SK-N-SH treated with all-trans-retinoic acid at 6 μM for 48 hours (cell line): ENCODE data around the gene CACNA2D2.

ENCODE experiments used
- ATAC-seq: fragments of 200-7000 bp; cut with Tn5 transposase; 3 replicates; pipeline ENCODE4 v1.9.1; 2020; ENCODE audit warnings: mild to moderate bottlenecking, moderate library complexity
- ARNTL ChIP-seq: fragments of 450-650 bp; formaldehyde crosslinking; IDR thresholded peaks from 2 replicates; pipeline ENCODE4 v1.5.0; 2020; ENCODE audit warnings: low read depth, mild to moderate bottlenecking, moderate library complexity, borderline replicate concordance
- BACH2 ChIP-seq: fragments of 250-450 bp; sonication (Bioruptor Pico); IDR thresholded peaks from 2 replicates; pipeline ENCODE4 v1.9.0; 2021; ENCODE audit warnings: mild to moderate bottlenecking, borderline replicate concordance
- CREB5 ChIP-seq: fragments of 250-450 bp; sonication (Bioruptor Pico); IDR thresholded peaks from 2 replicates; pipeline ENCODE4 v1.5.1; 2020; ENCODE audit warnings: low read depth, mild to moderate bottlenecking, moderate library complexity
- CSDC2 ChIP-seq: fragments of 250-450 bp; sonication (Bioruptor Pico); IDR thresholded peaks from 2 replicates; pipeline ENCODE4 v1.5.0; 2020; ENCODE audit warnings: mild to moderate bottlenecking, moderate library complexity
- CSRNP3 ChIP-seq: fragments of 250-450 bp; sonication (Bioruptor Pico); IDR thresholded peaks from 2 replicates; pipeline ENCODE4 v1.5.1; 2021; ENCODE audit warnings: mild to moderate bottlenecking, moderate library complexity
- ESRRG ChIP-seq: fragments of 250-450 bp; sonication (Bioruptor Pico); IDR thresholded peaks from 2 replicates; pipeline ENCODE4 v1.6.1; 2021; ENCODE audit warnings: mild to moderate bottlenecking
- GLIS3 ChIP-seq: fragments of 250-450 bp; sonication (Bioruptor Pico); IDR thresholded peaks from 2 replicates; pipeline ENCODE4 v1.5.0; 2020; ENCODE audit warnings: mild to moderate bottlenecking, moderate library complexity
- ISL1 ChIP-seq: fragments of 250-450 bp; sonication (Bioruptor Pico); IDR thresholded peaks from 2 replicates; pipeline ENCODE4 v2.1.2; 2022; ENCODE audit warnings: mild to moderate bottlenecking, moderate library complexity
- OSR1 ChIP-seq: fragments of 250-450 bp; sonication (Bioruptor Pico); IDR thresholded peaks from 2 replicates; pipeline ENCODE4 v1.8.0; 2022; ENCODE audit warnings: moderate library complexity, mild to moderate bottlenecking, inconsistent platforms
- PATZ1 ChIP-seq: fragments of 250-450 bp; sonication (Bioruptor Pico); IDR thresholded peaks from 2 replicates; pipeline ENCODE4 v1.8.0; 2020; ENCODE audit warnings: mild to moderate bottlenecking, moderate library complexity, borderline replicate concordance
- PPARA ChIP-seq: fragments of 250-450 bp; sonication (Bioruptor Pico); IDR thresholded peaks from 2 replicates; pipeline ENCODE4 v1.5.0; 2020; ENCODE audit warnings: mild to moderate bottlenecking, borderline replicate concordance
- RARB ChIP-seq: fragments of 250-450 bp; sonication (Bioruptor Pico); IDR thresholded peaks from 2 replicates; pipeline ENCODE4 v1.8.0; 2021; ENCODE audit warnings: mild to moderate bottlenecking, moderate library complexity
- TCF4 ChIP-seq: fragments of 250-450 bp; sonication (Bioruptor Pico); IDR thresholded peaks from 2 replicates; pipeline ENCODE4 v1.8.0; 2021; ENCODE audit warnings: mild to moderate bottlenecking, moderate library complexity, borderline replicate concordance
- TOX ChIP-seq: fragments of 250-450 bp; sonication (Bioruptor Pico); IDR thresholded peaks from 2 replicates; pipeline ENCODE4 v1.8.0; 2021; ENCODE audit warnings: mild to moderate bottlenecking, moderate library complexity, borderline replicate concordance
- TSHZ2 ChIP-seq: fragments of 250-450 bp; sonication (Bioruptor Pico); IDR thresholded peaks from 2 replicates; pipeline ENCODE4 v1.5.0; 2020; ENCODE audit warnings: mild to moderate bottlenecking, moderate library complexity
- ZC3H10 ChIP-seq: fragments of 250-450 bp; sonication (Bioruptor Pico); IDR thresholded peaks from 2 replicates; pipeline ENCODE4 v1.5.1; 2021; ENCODE audit warnings: mild to moderate bottlenecking, moderate library complexity
- ZFP3 ChIP-seq: fragments of 250-450 bp; sonication (Bioruptor Pico); IDR thresholded peaks from 2 replicates; pipeline ENCODE4 v1.5.0; 2020; ENCODE audit warnings: mild to moderate bottlenecking, moderate library complexity
- ZFP30 ChIP-seq: fragments of 450-650 bp; formaldehyde crosslinking; IDR thresholded peaks from 2 replicates; pipeline ENCODE4 v1.5.0; 2022; ENCODE audit warnings: mild to moderate bottlenecking, moderate library complexity
- ZNF565 ChIP-seq: fragments of 450-650 bp; formaldehyde crosslinking; conservative IDR thresholded peaks from 2 replicates; pipeline ENCODE4 v1.5.0; 2020; ENCODE audit warnings: low read depth, mild to moderate bottlenecking, moderate library complexity
- ZNF70 ChIP-seq: fragments of 450-650 bp; formaldehyde crosslinking; IDR thresholded peaks from 2 replicates; pipeline ENCODE4 v1.5.0; 2020; ENCODE audit warnings: mild to moderate bottlenecking, moderate library complexity
- ZNF8 ChIP-seq: fragments of 450-650 bp; formaldehyde crosslinking; IDR thresholded peaks from 2 replicates; pipeline ENCODE4 v1.5.0; 2020; ENCODE audit warnings: mild to moderate bottlenecking, moderate library complexity

Gene CACNA2D2

GRCh38 chr3:50396502-50396901 lies 106.9 kb downstream of the CACNA2D2 start:
- no peak for TF ChIP-seq ESRRG (CRISPR knock-in tag)
- no peak for TF ChIP-seq ZFP30 (CRISPR knock-in tag)
- TF ChIP-seq ISL1 (CRISPR knock-in tag): no peak
- TF ChIP-seq CREB5 (CRISPR knock-in tag): no peak
- TF ChIP-seq TCF4 (CRISPR knock-in tag): no peak
- TF ChIP-seq ZNF565 (CRISPR knock-in tag): no peak
- TF ChIP-seq PATZ1 (CRISPR knock-in tag): no peak
- no peak for TF ChIP-seq BACH2
- no peak for ATAC-seq

- TF ChIP-seq TCF4 (CRISPR knock-in tag): no peak
- no peak for TF ChIP-seq CREB5 (CRISPR knock-in tag)
- TF ChIP-seq TSHZ2 (CRISPR knock-in tag): no peak
- TF ChIP-seq CSRNP3 (CRISPR knock-in tag): no peak
- no peak for TF ChIP-seq ZFP30 (CRISPR knock-in tag)
- TF ChIP-seq CSDC2 (CRISPR knock-in tag): no peak
- no peak for TF ChIP-seq ISL1 (CRISPR knock-in tag)
- TF ChIP-seq TOX (CRISPR knock-in tag): no peak
- TF ChIP-seq ZNF70 (CRISPR knock-in tag): no peak
- no peak for TF ChIP-seq GLIS3 (CRISPR knock-in tag)
- no peak for TF ChIP-seq ARNTL (CRISPR knock-in tag)
- TF ChIP-seq ZFP3 (CRISPR knock-in tag): no peak
- no peak for TF ChIP-seq ZNF565 (CRISPR knock-in tag)
- no peak for TF ChIP-seq BACH2
- no peak for TF ChIP-seq RARB
- no peak for ATAC-seq
Measured at GRCh38 chr3:50395070-50395860, 108.2 kb downstream of the CACNA2D2 start.

GRCh38 chr3:50393061-50393460 lies 110.4 kb downstream of the CACNA2D2 start:
- no peak for ATAC-seq
- TF ChIP-seq OSR1 (CRISPR knock-in tag) (no peak), ARNTL (CRISPR knock-in tag) (no peak), ZC3H10 (no peak), ESRRG (CRISPR knock-in tag) (no peak), PPARA (no peak), ZNF70 (CRISPR knock-in tag) (no peak), CREB5 (CRISPR knock-in tag) (no peak), ZNF565 (CRISPR knock-in tag) (no peak), ZNF8 (CRISPR knock-in tag) (no peak), RARB (no peak), ISL1 (CRISPR knock-in tag) (no peak), TCF4 (CRISPR knock-in tag) (no peak), ZFP30 (CRISPR knock-in tag) (no peak), TSHZ2 (CRISPR knock-in tag) (no peak), BACH2 (no peak)
